Spleen (tissue), 11 donors: ENCODE data around the gene NABP1. TPM values are rescaled to one million over a fixed set of nuclear protein-coding genes. Genes with fewer than 3 reads are reported as not detected.
"Not testable (repeated sequence)": the region's sequence is repeated elsewhere in the genome, so short reads cannot be mapped to it uniquely, and the experiment has no call there.

Experiments
- DNase-seq: peaks from one replicate; pipeline ENCODE4 v3.0.0-alpha.2; 2020
- H3K27ac ChIP-seq, 8 donors: fragments of 200-600 bp; sonication (generic) in 7 of 8; 1 replicate in 4 of 8; 2 replicates in 4 of 8; pipeline versions ENCODE4 v1.5.0 to v1.8.0; 2016 to 2021; ENCODE audit warnings: inconsistent platforms in 4 of 8, mild to moderate bottlenecking in 4 of 8, moderate library complexity in 1 of 8
- H3K27me3 ChIP-seq, 7 donors: fragments of 200-600 bp; sonication (generic) in 6 of 7; replicated peaks in 1 of 7; 1 replicate in 4 of 7; 2 replicates in 3 of 7; pipeline versions ENCODE4 v1.5.0 to v1.8.0; 2016 to 2021; ENCODE audit warnings: inconsistent platforms in 3 of 7, mild to moderate bottlenecking in 1 of 7
- H3K36me3 ChIP-seq, 6 donors: fragments of 200-600 bp; sonication (generic) in 5 of 6; 1 replicate in 4 of 6; 2 replicates in 2 of 6; pipeline versions ENCODE4 v1.5.0 to v1.8.0; 2016 to 2021; ENCODE audit warnings: inconsistent platforms in 2 of 6
- H3K4me1 ChIP-seq, 6 donors: fragments of 200-600 bp; sonication (generic) in 5 of 6; 1 replicate in 3 of 6; 2 replicates in 3 of 6; pipeline versions ENCODE4 v1.5.0 to v1.8.0; 2016 to 2021; ENCODE audit warnings: inconsistent platforms in 3 of 6
- H3K4me3 ChIP-seq, 8 donors: fragments of 200-600 bp; sonication (generic) in 7 of 8; 1 replicate in 4 of 8; 2 replicates in 4 of 8; pipeline versions ENCODE4 v1.5.0 to v1.8.0; 2016 to 2021; ENCODE audit warnings: inconsistent platforms in 4 of 8, mild to moderate bottlenecking in 4 of 8, moderate library complexity in 2 of 8
- H3K9me3 ChIP-seq, 8 donors: fragments of 200-600 bp; sonication (generic) in 7 of 8; 1 replicate in 4 of 8; 2 replicates in 4 of 8; pipeline versions ENCODE4 v1.5.0 to v1.8.0; 2016 to 2021; ENCODE audit warnings: inconsistent platforms in 4 of 8
- POLR2A ChIP-seq, 3 donors: fragments of 450-650 bp; IDR thresholded peaks; one replicate each; pipeline ENCODE4 v1.5.1; 2017; ENCODE audit warnings: antibody characterized with exemption in 3 of 3, mild to moderate bottlenecking in 1 of 3
- POLR2AphosphoS5 ChIP-seq, 3 donors: sonication (generic); formaldehyde crosslinking; IDR thresholded peaks; one replicate each; pipeline ENCODE4 v1.5.1; 2017; ENCODE audit warnings: antibody characterized with exemption in 3 of 3
- WGBS, 5 donors: extraction: QIAGEN DNeasy Blood & Tissue Kit in 3 of 5; methylation state at CpG; one replicate each; pipeline versions ENCODE4 v1.1.5 to v1.1.7; 2013 to 2018; 5-methylcytosine and 5-hydroxymethylcytosine counted together
- intact Hi-C: fragments of 100-400 bp; cut with DNase I; formaldehyde crosslinking; loops from one replicate; pipeline ENCODE4 v1.15.0; 2023; ENCODE audit warnings: low total_unique reads
- polyA plus RNA-seq, 3 donors: library from polyadenylated mRNA; stranded (reverse); fragments of 200-250 nt; gene quantifications; one replicate each; pipeline ENCODE4 v1.2.1, GENCODE V29; 2013
- total RNA-seq, 7 donors: library from RNA; depleted of rRNA in 3 of 7; stranded (reverse); fragments of >200 nt in 3 of 7; fragmentation: NEBNext Ultra II Directional in 4 of 7; extraction: Animal tissue kit (Norgen Biotek cat#: 25700) in 4 of 7; gene quantifications; one replicate each; pipeline versions ENCODE4 v1.1.0 to v1.2.1, GENCODE V29; 2016 to 2021
- TF ChIP-seq, protein P1 (sequence below), 11 experiments: fragments of 200-600 bp in 7 of 11; fragments of 450-650 bp in 4 of 11; sonication (generic) in 4 of 11; IDR thresholded peaks in 8 of 11; conservative IDR thresholded peaks in 3 of 11; 1 replicate in 7 of 11; 2 replicates in 4 of 11; pipeline versions ENCODE4 v1.4.0 to v1.8.0; 2016 to 2021; ENCODE audit warnings: antibody characterized with exemption in 11 of 11, inconsistent platforms in 4 of 11, mild to moderate bottlenecking in 1 of 11
- donor health status: healthy with polysubstance abuse.
- donor health status: DM: no; HTN: no; CAD: no; lungs with moderate emphysema.
- donor health status: DM: no; HTN: no; CAD: no.
- donor health status: Bipolar disorder and iron deficiency.
- donor health status: healthy.
- donor health status: DM: no; HTN: no; CAD: no.
- donor health status: DM: yes; HTN: yes; CAD: no.

NABP1 gene
- total and polyA plus RNA-seq, 10 donors = 33.0 to 292 (median 176) TPM

DNA sequence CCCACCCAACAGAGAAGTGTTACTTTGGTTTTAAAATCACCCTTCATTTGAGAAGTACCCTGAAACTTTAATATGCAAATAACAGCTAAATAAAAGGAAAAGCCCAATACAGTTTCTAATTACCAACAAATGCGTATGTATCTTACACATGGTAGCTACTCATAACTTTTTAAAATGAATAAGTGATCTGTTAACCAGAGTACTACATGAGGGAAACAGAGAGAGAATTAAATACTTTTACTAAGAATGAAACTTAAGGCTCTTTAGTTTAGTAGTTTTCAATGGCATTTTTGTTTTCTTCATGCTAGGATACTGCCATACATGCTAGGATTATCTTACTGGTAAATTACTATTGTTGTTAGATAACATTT is 39.1 kb upstream of the NABP1 start:
- intact Hi-C loops = no loop called here
- Histone ChIP-seq H3K36me3 (no peaks in the 10 kb centered on the region), H3K9me3 (no peaks in the 10 kb centered on the region), H3K27me3 (no peaks in the 10 kb centered on the region), H3K27ac (peak overlapping the region in 7 of 8 donors; percentile 68 to 87 (median 81)), H3K4me1 (peaks cover 14 to 42% (median 22%) of the 10 kb centered on the region in 6 donors), H3K4me3 (no peak overlapping the region)
- 76 to 95% (median 87%) methylated on average over 1 of the region's 1 CpG for WGBS, 5 donors
- TF ChIP-seq POLR2AphosphoS5 (IDR thresholded peaks at IDR 0.05) = no peak
- TF ChIP-seq POLR2A (IDR thresholded peaks at IDR 0.05) = no peak
- TF ChIP-seq, protein P1, sequence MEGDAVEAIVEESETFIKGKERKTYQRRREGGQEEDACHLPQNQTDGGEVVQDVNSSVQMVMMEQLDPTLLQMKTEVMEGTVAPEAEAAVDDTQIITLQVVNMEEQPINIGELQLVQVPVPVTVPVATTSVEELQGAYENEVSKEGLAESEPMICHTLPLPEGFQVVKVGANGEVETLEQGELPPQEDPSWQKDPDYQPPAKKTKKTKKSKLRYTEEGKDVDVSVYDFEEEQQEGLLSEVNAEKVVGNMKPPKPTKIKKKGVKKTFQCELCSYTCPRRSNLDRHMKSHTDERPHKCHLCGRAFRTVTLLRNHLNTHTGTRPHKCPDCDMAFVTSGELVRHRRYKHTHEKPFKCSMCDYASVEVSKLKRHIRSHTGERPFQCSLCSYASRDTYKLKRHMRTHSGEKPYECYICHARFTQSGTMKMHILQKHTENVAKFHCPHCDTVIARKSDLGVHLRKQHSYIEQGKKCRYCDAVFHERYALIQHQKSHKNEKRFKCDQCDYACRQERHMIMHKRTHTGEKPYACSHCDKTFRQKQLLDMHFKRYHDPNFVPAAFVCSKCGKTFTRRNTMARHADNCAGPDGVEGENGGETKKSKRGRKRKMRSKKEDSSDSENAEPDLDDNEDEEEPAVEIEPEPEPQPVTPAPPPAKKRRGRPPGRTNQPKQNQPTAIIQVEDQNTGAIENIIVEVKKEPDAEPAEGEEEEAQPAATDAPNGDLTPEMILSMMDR (IDR thresholded peaks at IDR 0.05 in 8 of 11, conservative IDR thresholded peaks at IDR 0.05 in 3 of 11) = no peak
- DNase-seq = no peak

DNA sequence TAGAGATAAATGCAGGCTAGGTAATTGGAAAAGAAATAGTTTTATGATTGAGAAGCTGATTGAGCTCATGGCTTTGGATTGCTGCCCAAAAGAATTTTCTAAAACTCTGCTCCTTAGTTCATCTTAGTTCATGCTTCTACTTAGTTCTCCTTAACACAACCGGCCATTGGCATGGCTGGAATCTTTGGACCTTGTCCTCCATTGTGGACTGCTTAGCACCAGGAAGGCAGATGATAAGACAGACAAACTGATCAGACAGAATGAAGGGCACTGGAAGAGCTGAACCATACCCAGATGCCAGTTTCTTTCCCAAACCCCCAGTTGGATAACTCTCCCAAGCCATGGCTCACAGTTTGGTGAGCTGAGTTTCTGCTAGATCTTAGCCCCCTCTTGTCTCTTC is 36.3 kb upstream of the NABP1 start:
- WGBS, 5 donors = 77 to 94% (median 87%) methylated on average over 1 of the region's 1 CpG
- Histone ChIP-seq H3K27ac (no peak overlapping the region), H3K9me3 (no peaks in the 10 kb centered on the region), H3K27me3 (no peaks in the 10 kb centered on the region), H3K4me1 (peaks cover 14 to 34% (median 22%) of the 10 kb centered on the region in 6 donors), H3K36me3 (no peaks in the 10 kb centered on the region), H3K4me3 (no peak overlapping the region)
- intact Hi-C loops = no loop called here
- DNase-seq = no peak
- TF ChIP-seq POLR2A (IDR thresholded peaks at IDR 0.05) = no peak
- no peak for TF ChIP-seq POLR2AphosphoS5 (IDR thresholded peaks at IDR 0.05)
- TF ChIP-seq, protein P1 (IDR thresholded peaks at IDR 0.05 in 8 of 11, conservative IDR thresholded peaks at IDR 0.05 in 3 of 11) = no peak

DNA sequence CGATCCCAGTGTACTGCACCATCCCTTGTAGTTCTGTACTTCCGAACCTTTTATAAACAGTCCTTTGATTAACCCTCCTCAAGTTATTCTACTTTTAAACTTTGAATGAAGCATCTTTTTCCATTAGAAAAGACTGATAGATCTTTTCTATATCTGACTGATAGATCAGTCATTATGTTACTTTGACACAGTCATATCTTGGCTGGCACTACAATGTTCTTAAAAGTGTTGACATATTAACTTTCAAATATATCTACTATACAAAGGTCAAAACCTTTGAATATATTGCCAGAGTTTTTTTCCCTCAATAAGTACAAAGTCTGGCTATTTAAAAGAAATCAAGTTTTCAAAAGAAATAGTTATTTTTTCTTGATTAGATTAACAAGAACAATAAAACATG is 35.4 kb upstream of the NABP1 start:
- Histone ChIP-seq H3K36me3 (no peaks in the 10 kb centered on the region), H3K27ac (no peak overlapping the region), H3K27me3 (no peaks in the 10 kb centered on the region), H3K9me3 (no peaks in the 10 kb centered on the region), H3K4me3 (no peak overlapping the region), H3K4me1 (peaks cover 9 to 26% (median 15%) of the 10 kb centered on the region in 6 donors)
- WGBS, 5 donors = 85 to 93% (median 90%) methylated on average over 2 of the region's 2 CpGs
- intact Hi-C loops = no loop called here
- TF ChIP-seq, protein P1 (IDR thresholded peaks at IDR 0.05 in 8 of 11, conservative IDR thresholded peaks at IDR 0.05 in 3 of 11) = no peak
- TF ChIP-seq POLR2A (IDR thresholded peaks at IDR 0.05) (no peak), POLR2AphosphoS5 (IDR thresholded peaks at IDR 0.05) (no peak)
- DNase-seq = no peak

DNA sequence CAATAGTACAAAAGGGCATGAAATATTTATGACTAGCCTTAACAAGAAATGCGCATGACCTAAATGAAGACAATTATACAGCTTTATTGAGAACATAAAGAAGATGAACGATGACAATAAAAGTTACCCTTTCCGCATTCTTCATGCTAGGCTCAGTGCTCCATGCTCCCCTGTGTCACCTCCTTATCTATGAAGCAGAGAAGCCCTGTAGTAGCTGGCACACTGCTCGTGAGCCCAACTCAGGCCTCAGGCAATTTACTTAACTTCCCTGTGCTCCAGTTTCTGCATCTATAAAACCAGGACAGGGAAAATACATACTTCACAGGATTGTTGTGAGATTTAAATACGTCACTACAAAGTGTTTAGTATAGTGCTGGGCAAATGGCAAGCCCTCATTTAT is 34.5 kb upstream of the NABP1 start:
- WGBS, 5 donors = 93 to 96% (median 95%) methylated on average over 5 of the region's 5 CpGs
- Histone ChIP-seq H3K4me1 (peaks cover under 1 to 17% (median 6%) of the 10 kb centered on the region in 6 donors), H3K9me3 (no peaks in the 10 kb centered on the region), H3K27ac (no peak overlapping the region), H3K36me3 (no peaks in the 10 kb centered on the region), H3K27me3 (no peaks in the 10 kb centered on the region), H3K4me3 (no peak overlapping the region)
- TF ChIP-seq, protein P1 (IDR thresholded peaks at IDR 0.05 in 8 of 11, conservative IDR thresholded peaks at IDR 0.05 in 3 of 11) = no peak
- TF ChIP-seq POLR2A (IDR thresholded peaks at IDR 0.05) (no peak), POLR2AphosphoS5 (IDR thresholded peaks at IDR 0.05) (no peak)
- intact Hi-C loops = no loop called here
- DNase-seq = no peak

DNA sequence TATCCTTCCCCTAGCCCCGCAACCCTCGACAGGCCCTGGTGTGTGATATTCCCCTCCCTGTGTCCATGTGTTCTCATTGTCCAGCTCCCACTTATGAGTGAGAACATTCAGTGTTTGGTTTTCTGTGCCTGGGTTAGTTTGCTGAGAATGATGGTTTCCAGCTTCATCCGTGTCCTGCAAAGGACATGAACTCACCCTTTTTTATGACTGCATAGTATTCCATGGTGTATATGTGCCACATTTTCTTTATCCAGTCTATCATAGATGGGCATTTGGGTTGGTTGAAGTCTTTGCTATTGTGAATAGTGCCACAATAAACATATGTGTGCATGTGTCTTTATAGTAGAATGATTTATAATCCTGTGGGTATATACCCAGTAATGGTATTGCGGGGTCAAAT is 33.3 kb upstream of the NABP1 start:
- not testable (repeated sequence) for H3K27me3 ChIP-seq

More for the DNA sequence above, 33.3 kb upstream of the NABP1 start:
- H3K4me1 ChIP-seq, H3K27ac ChIP-seq, H3K4me3 ChIP-seq, H3K9me3 ChIP-seq, DNase-seq, H3K36me3 ChIP-seq, intact Hi-C loops: not testable (repeated sequence)
- whole genome bisulfite sequencing, 5 donors = 71 to 74% (median 71%) methylated on average over 4 of the region's 4 CpGs
